Cortex of kidney (tissue), 1 donor: ENCODE results near the gene NMU.
"Not testable (repeated sequence)": the region's sequence is repeated elsewhere in the genome, so short reads cannot be mapped to it uniquely, and the experiment has no call there.

ENCODE experiments used
- DNase-seq: peaks from one replicate; lab custom pipeline; 2025; lab: John Stamatoyannopoulos, UW

NMU gene

DNA sequence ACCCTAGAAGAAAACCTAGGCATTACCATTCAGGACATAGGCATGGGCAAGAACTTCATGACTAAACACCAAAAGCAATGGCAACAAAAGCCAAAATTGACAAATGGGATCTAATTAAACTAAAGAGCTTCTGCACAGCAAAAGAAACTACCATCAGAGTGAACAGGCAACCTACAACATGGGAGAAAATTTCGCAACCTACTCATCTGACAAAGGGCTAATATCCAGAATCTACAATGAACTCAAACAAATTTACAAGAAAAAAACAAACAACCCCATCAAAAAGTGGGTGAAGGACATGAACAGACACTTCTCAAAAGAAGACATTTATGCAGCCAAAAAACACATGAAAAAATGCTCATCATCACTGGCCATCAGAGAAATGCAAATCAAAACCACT is 12.0 kb downstream of the NMU start:
- DNase-seq = not testable (repeated sequence)

GRCh38 chr4:55618546-55619143 is 17.5 kb downstream of the NMU start:
- no peak for DNase-seq

- no peak for DNase-seq
Observed at GRCh38 chr4:55617587-55618197, 18.4 kb downstream of the NMU start.

GRCh38 chr4:55615008-55615407 is 21.1 kb downstream of the NMU start:
- DNase-seq = no peak

DNA sequence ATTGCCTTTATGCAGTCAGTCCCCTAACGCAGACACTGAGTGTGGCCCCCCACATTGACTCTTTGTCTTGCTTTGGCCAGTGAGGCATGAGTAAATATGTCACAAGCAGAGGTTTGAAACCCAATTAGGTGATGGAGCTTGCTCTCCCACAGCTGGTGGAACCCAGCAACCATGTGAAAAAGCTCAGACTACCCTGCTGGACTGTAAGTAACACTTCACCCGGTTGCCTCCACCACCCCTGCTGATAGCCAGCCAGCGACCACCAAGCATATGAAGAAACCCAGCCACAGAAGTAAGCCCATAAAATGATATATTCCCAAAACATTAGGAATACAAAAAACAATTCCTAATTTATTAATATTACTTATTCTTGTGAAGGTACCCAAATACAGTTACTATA is 22.5 kb downstream of the NMU start:
- DNase-seq = no peak

- DNase-seq = no peak
Observed at GRCh38 chr4:55612341-55612740, 23.8 kb downstream of the NMU start.

- no peak for DNase-seq
Observed at GRCh38 chr4:55611358-55612059, 24.6 kb downstream of the NMU start.

DNA sequence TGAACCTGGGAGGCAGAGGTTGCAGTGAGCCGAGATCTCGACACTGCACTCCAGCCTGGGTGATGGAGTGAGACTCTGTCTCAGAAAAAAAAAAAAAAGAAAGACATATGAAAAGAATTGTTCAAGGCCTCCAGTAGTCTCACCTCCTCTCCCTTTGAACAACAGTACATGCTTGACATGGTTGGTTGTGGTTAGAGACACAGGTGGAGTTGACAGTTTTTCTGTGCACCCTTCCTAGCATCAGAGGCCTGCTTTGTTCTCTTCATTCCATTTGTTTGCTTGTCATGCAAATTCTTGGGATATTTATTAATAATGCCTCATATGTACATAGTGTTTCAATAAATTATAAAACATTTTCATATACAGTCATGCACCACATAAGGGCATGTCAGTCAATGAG is 25.7 kb downstream of the NMU start:
- DNase-seq = no peak

DNA sequence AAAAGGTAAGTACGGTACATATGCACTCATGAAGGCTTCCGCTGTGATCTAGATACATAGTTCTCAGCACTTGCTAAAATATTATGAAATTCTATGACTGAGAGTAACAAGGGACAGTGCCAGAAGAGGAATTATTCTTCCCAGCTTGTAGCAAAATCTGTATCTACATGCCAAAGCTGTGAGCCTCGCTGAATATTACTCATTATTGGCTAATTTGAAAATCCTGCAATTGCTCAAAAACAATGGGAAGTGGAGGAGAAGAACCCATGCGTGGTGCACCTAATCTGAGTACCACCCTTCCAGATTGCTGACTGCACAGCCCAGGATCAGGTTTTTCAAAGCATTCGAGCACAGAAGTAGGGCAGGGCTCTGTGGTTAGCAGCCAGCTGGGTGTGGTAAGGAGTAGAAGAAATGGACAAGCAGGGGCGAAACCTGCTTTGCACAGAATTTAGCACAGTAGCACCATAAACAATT is 26.7 kb downstream of the NMU start:
- DNase-seq = no peak

- DNase-seq = no peak
Observed at GRCh38 chr4:55608591-55608990, 27.5 kb downstream of the NMU start.

DNA sequence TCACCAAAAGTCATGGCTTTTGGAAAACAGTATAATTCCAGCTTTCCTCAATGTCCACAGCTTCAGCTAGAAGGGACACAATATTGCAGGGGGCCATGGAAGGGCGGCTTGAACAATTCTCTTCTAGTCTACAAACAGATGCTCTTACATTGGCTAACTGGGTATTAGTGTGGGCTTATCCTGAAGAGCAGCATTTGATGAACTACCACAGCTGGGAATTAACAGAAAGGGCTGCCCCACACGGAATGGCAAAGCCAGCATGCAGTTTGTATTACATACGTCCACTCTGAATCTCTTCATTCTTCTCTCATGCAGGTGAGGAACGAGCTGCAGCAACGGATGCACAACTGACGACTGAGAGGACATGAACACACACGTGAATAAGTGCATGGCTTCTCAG is 31.1 kb downstream of the NMU start:
- DNase-seq = no peak

GRCh38 chr4:55600640-55601039 is 35.5 kb downstream of the NMU start:
- DNase-seq = no peak

GRCh38 chr4:55598641-55599040 is 37.5 kb downstream of the NMU start:
- no peak for DNase-seq

DNA sequence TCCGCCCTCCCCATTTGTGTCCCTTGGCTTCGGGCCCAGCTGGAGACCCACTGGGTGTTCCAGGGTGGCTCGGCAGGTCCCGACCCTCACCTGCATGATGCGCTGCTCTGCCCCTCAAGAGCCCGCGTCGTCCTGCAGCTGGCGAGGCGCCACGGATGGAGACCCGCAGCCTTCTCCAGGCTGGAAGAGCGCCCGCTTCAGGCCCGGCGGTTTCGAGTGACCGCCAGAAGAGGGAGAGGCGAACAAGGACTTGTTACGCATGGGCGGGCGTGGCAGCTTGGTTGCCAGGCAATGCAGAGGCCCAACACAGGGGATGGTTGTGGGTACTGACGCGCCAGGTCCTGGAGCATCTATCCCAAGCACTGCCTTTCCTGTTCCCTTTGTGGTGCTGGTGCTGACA is 44.1 kb downstream of the NMU start, which contains the start of gene PDCL2:
Gene PDCL2, minus strand, starts transcription at position 232 of the 400 bp plus-strand sequence. Its CDS starts 136 bp downstream, at position 96.
- DNase-seq = no peak

- DNase-seq = no peak
Observed at GRCh38 chr4:55588160-55588559, 47.9 kb downstream of the NMU start.

DNA sequence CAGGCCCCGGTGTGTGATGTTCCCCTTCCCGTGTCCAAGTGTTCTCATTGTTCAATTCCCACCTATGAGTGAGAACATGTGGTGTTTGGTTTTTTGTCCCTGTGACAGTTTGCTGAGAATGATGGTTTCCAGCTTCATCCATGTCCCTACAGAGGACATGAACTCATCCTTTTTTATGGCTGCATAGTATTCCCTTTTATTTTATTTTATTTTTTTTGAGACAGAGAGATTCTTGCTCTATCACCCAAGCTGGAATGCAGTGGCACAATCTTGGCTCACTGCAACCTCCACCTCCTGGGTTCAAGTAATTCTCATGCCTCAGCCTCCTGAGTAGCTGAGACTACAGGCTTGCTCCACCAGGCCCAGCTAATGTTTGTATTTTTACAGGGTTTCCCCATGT is 53.3 kb downstream of the NMU start:
- not testable (repeated sequence) for DNase-seq

GRCh38 chr4:55578341-55579010 is 57.6 kb downstream of the NMU start:
- no peak for DNase-seq

GRCh38 chr4:55575513-55575912 is 60.6 kb downstream of the NMU start:
- no peak for DNase-seq

DNA sequence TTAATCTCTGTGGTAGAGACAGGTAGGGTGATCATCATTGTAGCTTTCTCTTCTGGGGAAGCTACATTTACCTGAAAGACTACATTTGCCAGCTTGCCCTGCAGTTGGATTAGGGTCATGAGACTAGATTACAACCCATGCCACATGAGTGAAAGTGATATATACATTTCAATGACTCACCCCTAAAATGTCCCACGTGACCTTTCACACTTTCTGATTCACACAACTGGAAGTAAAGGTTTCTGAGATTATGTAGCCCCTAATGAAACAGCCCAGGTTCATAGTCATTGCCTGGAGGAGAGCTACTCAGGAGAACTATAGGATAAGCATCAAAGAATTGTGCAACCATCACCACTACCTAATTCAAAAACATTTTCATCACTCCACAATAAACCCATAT is 61.8 kb downstream of the NMU start:
- DNase-seq = no peak

GRCh38 chr4:55571806-55572205 is 64.3 kb downstream of the NMU start:
- no peak for DNase-seq

DNA sequence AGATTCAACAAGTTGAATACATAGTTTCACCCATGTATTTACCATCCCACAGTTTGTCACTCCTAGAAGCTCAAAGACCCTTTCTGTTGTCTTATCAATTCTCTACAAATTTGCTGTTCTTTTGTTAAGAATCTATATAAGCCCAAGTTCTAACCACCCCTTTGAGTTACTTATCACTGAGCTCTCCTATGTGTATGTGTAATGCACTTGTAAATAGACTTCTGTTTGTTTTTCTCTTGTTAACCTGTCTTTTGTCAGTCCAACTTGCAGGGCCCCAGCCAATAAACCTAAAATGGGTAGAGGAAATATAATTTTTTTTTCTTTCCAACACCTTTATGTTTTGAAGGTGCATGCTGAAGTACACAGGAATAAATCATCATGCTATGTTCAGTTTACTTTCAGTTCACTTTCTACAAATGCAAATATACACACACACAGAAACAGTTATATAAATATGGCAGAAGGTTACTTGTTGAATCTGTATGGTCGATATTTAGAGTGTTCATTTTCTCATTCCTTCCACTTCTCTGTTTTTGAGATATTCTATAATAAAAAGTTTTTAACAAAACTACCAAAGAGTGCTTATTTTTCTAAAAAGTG is 67.1 kb downstream of the NMU start:
- no peak for DNase-seq

DNA sequence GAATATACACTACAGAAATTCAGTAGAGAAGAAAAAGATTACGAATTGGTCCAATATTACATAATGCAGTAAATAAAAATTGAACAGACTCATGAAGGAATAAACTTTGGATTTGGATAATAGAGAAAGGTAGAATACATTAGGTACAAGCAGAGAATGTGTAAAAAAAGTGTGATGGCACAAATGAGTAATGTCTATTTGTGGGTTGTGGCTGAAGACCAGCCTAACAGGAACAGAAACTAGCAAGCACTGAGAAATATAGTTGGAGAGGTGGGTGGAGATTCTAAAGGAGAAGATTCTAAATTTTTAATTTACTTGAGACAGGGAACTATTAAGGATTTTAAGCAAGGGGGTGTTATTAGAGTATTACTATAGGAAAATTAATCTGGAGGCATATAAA is 74.2 kb downstream of the NMU start:
- DNase-seq = no peak
